NCI-H82 (cell line): ENCODE measurements around the gene WASHC4.
A peak's percentile ranks its signal among the peaks of the same experiment; 100 is the strongest.
"Not testable (repeated sequence)": the region's sequence is repeated elsewhere in the genome, so short reads cannot be mapped to it uniquely, and the experiment has no call there.

Experiments
- DNase-seq: peaks from one replicate; lab custom pipeline; 2025; lab: John Stamatoyannopoulos, UW

The WASHC4 gene

GRCh38 chr12:105092336-105092735 is 15.2 kb upstream of the WASHC4 start:
- DNase-seq: no peak

GRCh38 chr12:105095338-105095737 is 12.2 kb upstream of the WASHC4 start:
- DNase-seq: not testable (repeated sequence)

GRCh38 chr12:105099356-105099755 is 8.2 kb upstream of the WASHC4 start:
- DNase-seq: no peak

- DNase-seq: no peak
Measured at GRCh38 chr12:105100207-105100985, 7.1 kb upstream of the WASHC4 start.

GRCh38 chr12:105100998-105101397 is 6.5 kb upstream of the WASHC4 start:
- DNase-seq: no peak

GRCh38 chr12:105102673-105103072 is 4.9 kb upstream of the WASHC4 start:
- DNase-seq: peak; percentile 31

- no peak for DNase-seq
Measured at GRCh38 chr12:105104762-105105161, 2.8 kb upstream of the WASHC4 start.

- DNase-seq: peak; percentile 7
Measured at GRCh38 chr12:105106621-105107020, 910 bp upstream of the WASHC4 start.

GRCh38 chr12:105107171-105107493 is 399 bp upstream of the WASHC4 start:
- peak; percentile 78 for DNase-seq

GRCh38 chr12:105109465-105110212 is 2.1 kb downstream of the WASHC4 start:
- DNase-seq: no peak

- no peak for DNase-seq
Measured at GRCh38 chr12:105110851-105111250, 3.3 kb downstream of the WASHC4 start.

GRCh38 chr12:105113094-105113493 is 5.6 kb downstream of the WASHC4 start:
- DNase-seq: no peak

GRCh38 chr12:105116969-105117368 is 9.4 kb downstream of the WASHC4 start:
- DNase-seq: no peak

- DNase-seq: no peak
Measured at GRCh38 chr12:105120551-105120950, 13.0 kb downstream of the WASHC4 start.

- no peak for DNase-seq
Measured at GRCh38 chr12:105138248-105138647, 30.7 kb downstream of the WASHC4 start.

GRCh38 chr12:105141320-105141922 is 33.9 kb downstream of the WASHC4 start:
- DNase-seq: no peak

- DNase-seq: no peak
Measured at GRCh38 chr12:105142259-105142658, 34.7 kb downstream of the WASHC4 start.

GRCh38 chr12:105156260-105156659 is 48.7 kb downstream of the WASHC4 start:
- no peak for DNase-seq

- no peak for DNase-seq
Measured at GRCh38 chr12:105157606-105158005, 50.1 kb downstream of the WASHC4 start.

- peak; percentile 80 for DNase-seq
Measured at GRCh38 chr12:105158876-105159275, 51.3 kb downstream of the WASHC4 start.

- no peak for DNase-seq
Measured at GRCh38 chr12:105162174-105162573, 54.6 kb downstream of the WASHC4 start.

GRCh38 chr12:105164068-105164467 is 56.5 kb downstream of the WASHC4 start:
- no peak for DNase-seq

- no peak for DNase-seq
Measured at GRCh38 chr12:105166736-105167135, 59.2 kb downstream of the WASHC4 start.
